Superior temporal gyrus (tissue), 1 donor: ENCODE measurements around the gene CCDC171.
"Not testable (repeated sequence)": the region's sequence is repeated elsewhere in the genome, so short reads cannot be mapped to it uniquely, and the experiment has no call there.

Source experiments
- DNase-seq: peaks from one replicate; pipeline ENCODE4 v3.0.0-alpha.2; 2016; ENCODE audit errors: extremely low spot score

Gene CCDC171

DNA sequence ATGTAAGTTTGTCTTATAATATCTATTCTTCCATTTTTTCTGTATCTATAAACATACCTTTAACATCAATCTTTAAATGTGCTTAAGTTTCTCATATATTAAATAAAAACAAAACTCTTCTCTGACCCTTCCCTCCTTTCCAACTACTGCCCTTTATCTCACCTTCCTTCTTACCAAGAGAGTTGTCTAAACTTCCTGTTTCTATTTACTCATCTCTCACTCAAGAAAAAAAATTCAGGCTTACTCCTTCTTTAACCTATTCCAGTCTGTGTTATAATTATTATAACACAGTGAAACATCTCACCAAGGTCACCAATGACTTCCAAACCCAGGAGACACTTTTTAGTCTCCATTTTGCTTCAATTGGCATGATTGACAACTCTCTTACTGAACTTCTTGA is 140.9 kb downstream of the CCDC171 start:
- no peak for DNase-seq

DNA sequence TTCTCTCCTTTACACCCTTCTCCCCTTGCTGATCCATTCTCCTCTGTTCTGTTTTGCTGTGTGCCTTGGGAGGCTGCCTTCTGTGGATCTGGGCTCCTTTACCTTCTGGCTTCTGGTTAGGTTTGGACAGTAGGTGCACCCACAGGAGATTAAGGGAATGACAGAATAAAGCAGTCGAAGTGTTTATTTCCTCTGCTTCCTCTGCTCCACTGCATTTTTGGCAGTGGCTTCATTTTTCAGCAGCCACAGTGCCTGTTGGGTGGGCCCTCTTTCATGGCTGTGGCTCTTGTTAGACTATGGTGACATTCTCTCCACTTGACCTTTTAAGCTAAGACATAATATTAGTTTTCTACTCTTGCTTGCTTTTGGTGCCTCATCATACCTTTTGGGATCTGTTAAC is 144.1 kb downstream of the CCDC171 start:
- no peak for DNase-seq

DNA sequence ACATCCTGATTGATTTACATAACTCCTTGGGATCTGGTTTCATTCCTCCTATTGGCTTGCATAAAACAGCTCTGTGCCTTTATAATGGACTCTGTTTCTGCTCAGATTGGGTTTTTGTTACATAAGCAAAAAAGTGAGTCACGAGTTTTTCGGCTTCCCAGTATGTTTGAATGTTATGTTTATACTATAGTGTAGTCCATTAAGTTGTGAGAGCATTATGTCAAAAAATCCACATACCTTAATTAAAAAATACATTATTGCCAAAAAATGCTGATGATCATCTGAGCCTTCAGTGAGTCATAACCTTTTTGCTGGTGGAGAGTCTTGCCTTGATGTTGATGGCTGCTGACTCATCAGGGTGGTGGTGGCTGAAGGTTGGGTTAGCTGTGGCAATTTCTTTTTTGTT is 144.6 kb downstream of the CCDC171 start:
- DNase-seq: peak; percentile 16

DNA sequence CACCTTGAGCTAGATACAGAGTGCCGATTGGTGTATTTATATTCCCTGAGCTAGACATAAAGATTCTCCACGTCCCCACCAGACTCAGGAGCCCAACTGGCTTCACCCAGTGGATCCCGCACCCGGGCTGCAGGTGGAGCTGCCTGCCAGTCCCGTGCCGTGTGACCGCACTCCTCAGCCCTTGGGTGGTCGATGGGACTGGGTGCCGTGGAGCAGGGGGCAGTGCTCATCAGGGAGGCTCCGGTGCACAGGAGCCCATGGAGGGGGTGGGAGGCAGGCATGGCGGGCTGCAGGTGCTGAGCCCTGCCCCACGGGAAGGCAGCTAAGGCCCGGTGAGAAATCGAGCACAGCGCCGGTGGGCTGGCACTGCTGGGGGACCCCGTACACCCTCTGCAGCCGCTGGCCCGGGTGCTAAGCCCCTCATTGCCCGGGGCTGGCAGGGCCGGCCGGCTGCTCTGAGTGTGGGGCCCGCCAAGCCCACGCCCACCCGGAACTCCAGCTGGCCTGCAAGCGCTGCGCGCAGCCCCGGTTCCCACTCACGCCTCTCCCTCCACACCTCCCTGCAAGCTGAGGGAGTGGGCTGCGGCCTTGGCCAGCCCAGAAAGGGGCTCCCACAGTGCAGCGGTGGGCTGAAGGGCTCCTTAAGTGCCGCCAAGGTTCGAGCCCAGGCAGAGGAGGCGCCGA is 147.2 kb downstream of the CCDC171 start:
- DNase-seq: not testable (repeated sequence)

DNA sequence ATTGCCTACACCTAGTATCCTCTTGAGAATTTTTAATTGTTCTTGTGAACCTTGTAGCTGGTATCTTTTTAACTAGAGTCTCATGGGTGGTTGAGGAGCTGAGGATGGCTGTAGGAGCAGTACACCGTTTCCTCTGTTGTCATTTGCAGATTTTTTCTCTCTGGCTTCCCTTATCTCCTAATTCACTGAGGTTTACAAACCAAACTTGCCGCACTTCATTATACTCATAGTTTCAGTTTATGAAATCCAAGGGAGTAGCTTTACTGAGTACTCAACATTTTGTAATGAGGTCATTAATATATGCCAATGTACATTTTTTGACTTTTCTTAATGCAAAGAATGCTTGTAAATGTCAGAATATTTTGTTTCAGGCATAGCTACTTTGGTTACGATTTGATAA is 154.2 kb downstream of the CCDC171 start:
- no peak for DNase-seq

DNA sequence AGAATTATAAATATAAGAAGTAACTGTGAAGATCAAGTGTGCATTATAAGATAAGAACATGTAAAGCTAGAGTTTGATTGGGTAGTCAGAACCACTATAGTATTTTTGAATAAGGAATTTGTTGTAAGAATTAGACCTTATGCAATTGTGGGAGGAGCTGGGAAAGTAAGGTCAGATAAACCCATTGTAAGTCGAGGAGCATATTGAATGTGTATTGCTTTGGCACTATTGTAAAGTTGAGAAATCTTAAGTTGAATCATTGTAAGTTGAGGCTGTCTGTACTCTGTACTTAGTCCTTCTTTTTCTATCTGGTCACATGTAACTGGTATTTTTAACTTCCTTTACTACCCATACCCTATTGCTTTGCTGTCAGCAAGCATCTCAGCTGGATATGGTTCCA is 158.7 kb downstream of the CCDC171 start:
- DNase-seq: no peak

DNA sequence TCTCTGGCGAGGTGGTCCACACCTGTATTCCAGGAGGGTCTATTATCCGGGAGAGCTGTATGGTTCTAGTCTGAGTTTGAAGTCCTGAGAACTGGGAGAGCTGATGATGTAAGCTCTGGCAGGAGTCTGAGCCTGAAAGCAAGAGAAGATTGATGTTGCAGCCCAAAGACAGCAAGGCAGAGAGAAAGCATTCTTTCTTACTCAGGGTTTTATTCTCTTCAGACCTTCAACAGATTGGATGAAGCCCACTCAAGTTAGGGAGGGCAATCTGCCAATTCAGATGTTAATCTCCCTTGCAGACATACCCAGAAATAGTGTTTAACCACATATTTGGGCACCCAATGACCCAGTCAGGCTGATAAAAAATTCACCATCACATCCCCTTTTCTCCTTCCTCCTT is 159.1 kb downstream of the CCDC171 start:
- no peak for DNase-seq

DNA sequence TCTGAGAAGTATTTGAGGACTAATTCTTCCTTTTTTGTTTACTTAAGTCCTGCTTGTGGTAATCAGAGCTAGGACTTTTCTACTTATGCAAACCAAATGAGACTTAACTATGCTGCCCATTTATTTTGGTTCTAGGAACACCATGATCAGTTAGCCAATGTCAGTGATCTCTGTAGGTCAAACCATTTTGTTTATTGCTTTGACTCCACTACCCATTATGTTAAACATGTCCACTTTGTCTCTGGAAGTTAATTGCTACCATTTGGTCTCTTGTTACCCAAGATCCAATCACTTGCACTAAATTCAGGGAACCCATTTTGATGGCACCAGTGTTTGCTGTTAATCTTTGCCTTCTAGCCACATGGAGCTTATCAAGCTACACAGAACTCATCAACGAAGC is 161.9 kb downstream of the CCDC171 start:
- no peak for DNase-seq

DNA sequence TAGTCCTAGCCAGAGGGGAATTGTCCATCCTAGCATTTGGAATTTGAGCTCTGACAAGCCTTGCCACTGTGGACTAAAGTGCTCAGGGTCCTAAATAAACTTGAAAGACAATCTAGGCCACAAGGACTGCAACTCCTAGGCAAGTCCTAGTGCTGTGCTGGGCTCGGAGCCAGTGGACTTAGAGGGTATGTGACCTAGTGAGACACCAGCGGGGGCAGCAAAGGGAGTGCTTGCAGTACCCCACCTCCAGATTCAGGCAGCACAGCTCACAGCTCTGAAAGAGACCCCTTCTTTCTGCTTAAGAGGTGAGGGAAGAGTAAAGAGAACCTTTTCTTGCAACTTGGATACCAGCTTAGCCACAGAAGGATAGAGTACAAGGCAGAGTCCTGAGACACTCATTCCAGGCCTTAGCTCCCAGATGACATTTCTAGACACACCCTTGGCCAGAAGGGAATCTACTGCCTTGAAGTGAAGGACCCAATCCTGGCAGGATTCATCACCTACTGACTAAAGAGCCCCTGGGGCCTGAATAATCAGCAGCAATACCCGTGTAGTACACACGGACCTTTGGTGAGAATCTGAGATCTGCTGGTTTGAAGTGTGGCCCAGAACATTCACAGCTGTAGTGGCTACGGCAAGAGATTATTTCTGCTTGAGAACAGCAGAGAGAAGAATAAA is 164.6 kb downstream of the CCDC171 start:
- no peak for DNase-seq

DNA sequence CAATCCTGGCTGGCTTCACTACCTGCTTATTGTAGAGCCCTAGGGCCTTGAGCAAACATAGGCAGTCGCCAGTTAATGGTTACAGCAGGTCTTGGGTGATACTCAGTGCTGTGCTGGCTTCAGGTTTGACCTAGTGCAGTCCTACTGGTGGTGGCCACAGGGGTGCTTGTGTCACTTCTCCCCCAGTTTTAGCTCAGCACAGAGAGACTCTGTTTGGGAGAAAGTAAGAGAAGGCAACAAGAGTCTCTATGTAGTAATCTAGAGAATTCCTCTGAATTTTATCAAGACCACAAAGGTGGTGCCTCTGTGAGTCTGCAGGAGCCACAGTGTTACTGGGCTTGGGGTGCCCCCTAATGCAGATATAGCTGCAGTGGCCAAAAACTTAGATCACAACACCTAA is 165.6 kb downstream of the CCDC171 start:
- DNase-seq: no peak

DNA sequence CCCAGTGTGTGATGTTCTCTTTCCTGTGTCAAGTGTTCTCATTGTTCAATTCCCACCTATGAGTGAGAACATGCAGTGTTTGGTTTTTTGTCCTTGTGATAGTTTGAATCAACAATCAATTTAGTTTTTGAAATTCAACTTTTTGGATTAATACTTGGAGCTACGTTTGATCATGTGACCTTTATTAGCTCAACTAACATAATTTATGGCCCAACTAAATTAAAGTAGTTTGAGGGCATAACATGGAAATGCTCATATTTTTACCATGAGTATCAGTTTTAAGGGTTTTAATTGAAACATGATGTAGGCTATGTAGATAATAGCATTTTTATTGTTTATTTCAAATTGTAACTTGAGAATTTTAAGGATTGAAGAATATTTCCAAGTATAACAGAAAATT is 168.0 kb downstream of the CCDC171 start:
- DNase-seq: no peak

DNA sequence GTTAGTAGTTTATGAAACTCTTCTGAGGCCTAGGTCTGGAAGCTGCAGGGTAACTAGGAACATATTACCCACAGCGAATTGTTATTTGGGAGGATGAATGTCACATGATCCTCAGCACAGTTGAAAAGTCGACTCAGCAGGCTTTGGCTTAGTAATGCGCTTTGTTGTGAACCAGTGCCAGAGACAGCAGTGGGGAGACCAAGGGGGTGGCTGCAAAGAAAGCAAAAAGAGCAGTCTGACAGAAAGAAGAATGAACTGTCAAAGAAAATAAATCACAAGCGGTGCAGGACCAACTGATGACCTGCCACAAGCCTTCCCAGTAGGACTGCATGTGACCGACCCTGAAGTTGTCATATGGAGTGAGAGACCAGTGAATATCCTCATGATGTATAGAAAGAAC is 170.0 kb downstream of the CCDC171 start:
- no peak for DNase-seq

DNA sequence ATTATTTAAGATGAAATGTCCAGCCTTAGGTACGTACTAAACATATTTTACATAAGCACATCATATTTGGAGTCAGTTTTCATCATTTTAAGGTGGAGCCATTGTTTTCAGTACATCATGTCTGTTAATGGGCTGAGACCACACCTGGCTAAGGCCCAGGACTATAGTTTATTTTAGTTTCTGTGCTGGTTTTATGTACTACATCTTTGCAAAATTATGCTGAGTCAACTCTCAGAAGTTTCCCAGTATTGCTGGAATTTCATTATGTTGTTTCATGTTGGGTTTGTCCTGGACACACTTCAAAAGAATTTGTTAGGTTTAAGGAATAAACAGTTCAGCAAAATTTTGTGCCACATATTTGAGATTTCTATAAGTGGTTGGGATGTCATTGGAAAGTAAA is 171.2 kb downstream of the CCDC171 start:
- DNase-seq: no peak

DNA sequence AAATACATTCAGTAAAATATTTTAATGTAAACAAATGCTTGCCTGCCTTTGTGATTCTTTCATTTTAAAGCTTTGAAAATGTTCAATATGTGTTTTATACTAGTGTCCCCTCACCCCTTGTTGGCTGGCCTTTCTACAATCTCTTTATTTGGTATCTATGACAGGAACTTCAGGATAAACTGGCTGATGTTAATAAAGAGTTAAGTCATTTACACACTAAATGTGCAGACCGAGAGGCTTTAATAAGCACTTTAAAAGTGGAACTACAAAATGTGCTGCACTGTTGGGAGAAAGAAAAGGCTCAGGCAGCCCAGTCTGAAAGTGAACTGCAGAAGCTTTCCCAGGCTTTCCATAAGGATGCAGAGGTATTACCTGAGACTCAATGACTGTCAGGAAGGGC is 171.8 kb downstream of the CCDC171 start:
- no peak for DNase-seq

DNA sequence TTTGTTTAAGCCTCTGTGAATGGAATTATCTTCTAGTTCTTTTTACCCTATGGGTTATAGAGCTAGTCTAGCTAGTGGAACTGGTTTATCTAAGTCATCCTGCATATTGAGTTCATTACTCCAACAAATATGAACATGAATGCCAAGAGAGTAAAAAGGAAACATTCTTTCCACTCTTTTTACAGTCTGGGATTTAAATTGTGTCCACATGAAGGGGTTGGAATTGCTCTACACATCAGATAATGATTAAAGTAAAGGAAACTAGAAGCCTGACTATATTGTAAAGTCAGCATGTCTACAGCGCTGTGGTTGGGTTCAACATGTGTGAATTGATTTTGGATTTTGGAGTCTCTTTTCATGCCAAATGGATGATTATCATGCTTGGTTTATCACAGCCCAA is 173.1 kb downstream of the CCDC171 start:
- DNase-seq: no peak

DNA sequence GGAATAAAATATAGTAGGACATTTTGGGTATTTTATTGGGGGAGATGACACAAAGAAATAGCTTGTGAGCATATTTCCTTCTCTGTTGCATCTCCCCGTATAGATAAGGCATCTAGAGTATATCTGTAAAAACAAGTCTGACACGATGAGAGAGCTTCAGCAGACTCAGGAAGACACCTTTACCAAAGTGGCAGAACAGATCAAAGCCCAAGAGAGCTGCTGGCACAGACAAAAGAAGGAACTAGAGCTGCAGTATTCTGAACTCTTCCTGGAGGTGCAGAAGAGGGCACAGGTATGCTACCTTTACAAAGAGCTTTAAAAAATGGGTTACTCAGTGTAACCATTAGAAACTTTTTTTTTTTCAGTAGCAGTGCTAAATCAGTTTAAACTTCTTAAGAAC is 176.7 kb downstream of the CCDC171 start:
- no peak for DNase-seq

DNA sequence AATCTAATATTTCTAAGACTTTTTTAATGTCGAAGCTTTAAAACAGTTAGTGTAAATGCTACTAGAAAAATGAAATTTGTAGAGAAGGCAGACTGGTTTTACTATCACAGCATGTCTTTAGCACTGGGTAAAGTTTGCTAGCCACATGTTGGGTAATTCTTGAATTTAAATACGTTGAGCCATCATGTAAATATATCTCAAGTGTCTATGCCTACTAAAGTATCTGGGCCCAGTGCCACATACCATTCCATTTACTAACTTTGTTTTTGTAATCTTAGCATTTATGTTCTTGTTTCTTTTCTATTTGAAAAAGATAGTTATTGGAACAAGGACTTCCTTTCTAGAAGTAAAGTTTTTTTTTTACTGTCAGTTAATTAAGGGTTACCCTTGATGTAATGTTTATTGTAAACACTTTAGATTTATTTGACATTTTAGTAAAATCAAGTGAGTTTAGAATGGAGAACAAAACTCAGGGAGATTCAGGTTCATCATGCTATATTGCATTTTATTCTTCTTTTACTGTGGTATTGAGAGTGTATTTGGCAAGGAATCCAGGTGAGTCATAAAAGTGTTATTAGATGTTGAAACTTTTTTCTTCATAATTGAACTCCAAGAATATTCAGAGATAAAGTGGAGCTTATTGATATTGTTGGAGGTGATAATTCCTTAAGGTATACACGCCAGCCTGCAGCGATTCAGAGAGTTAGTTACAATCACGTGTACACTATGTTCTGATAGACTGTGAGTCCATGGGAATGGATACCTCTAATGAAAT is 182.4 kb downstream of the CCDC171 start:
- DNase-seq: no peak

DNA sequence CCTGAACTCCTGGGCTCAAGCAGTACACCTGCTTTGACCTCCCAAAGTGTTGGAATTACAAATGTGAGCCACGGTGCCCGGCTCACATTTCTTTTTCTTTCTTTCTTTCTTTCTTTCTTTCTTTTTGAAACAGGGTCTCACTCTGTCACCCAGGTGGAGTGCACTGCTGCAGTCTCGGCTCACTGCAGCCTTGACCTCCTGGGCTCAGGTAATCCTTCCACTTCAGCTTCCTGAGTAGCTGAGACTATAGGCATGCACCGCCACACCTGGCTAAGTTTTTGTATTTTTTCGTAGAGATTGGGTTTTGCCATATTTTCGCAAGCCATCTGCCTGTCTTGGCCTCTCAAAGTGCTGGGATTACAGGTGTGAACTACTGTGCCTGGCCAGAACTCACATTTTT is 183.7 kb downstream of the CCDC171 start:
- DNase-seq: no peak

DNA sequence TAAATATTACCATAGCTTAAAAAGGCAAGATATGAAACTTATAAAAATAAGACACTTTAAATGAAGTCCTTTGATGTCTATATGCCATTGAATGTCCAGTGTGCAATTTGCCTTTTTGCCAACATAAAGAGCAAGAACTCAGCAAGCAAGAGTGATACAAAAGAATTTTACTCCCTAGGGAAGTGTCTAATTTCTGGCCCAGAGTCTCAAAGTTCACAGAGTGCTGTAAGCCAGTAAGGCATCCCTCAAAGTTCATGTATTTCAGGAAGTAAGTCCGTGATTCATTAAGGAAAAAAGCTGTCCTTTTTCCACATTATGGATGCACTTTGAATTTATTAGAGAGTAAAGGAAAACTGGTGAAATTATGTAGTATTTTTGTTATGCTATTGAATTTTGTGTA is 185.2 kb downstream of the CCDC171 start:
- DNase-seq: no peak

DNA sequence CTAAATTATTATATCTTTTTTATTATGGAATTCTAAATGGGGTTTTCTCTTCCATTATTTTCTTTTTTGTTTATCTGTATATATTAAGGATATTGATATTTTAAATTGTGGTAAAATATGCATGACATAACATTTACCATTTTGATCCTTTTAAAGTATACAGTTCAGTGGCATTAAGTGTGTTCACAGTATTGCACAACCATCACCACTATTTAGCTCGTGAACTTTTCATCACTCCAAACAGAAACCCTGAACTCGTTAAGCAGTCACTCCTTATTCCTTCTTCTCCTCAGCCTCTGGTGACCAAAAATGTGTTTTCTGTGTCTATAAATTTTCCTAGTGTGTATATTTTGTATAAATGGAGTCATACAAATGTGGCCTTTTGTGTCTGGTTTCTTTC is 188.2 kb downstream of the CCDC171 start:
- no peak for DNase-seq

DNA sequence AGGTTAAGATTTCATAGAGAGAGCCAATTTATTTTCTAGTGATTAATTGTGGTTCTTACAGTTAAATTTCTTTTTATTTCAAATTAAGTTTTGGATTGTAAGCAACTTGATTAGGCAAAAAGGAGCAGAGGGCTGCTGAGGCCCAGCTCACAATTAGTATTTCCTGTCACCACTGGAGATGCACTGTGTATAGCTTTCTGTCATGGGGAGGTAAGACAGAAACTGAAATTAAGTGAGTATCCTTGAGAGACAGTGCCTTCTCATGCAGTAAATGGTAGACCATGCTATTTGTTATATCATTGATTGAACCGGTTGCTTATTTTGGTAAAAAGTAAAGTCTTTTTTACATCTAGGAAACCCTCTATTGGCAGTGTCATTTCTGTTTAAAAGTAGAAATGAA is 190.7 kb downstream of the CCDC171 start:
- DNase-seq: no peak

DNA sequence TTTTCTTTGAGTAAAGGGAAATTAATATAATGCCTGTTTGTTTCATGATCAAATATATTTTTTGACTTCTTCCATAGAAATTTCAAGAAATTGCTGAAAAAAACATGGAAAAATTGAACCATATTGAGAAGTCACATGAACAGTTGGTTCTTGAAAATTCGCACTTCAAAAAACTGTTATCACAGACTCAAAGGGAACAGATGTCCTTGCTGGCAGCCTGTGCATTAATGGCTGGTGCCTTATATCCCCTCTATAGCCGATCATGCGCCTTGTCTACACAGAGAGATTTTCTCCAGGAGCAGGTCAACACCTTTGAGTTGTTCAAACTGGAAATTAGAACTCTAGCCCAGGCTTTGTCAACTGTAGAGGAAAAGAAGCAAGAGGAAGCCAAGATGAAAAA is 191.4 kb downstream of the CCDC171 start:
- no peak for DNase-seq

DNA sequence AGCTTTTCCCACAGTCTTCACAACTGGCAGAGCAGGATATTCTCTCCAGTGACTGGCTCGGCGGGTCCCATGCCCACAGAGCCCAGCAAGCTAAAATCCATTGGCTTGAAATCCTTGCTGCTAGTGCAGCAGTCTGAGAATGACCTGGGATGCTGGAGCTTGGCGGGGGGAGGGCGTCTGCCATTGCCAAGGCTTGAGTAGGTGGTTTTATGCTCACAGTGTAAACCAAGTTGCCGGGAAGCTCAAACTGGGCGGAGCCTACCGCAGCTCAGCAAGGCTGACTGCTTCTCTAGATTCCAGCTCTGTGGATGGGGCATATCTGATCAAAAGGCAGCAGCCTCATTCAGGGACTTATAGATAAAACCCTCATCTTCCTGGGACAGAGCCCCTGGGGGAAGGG is 194.1 kb downstream of the CCDC171 start:
- no peak for DNase-seq
